Skeletal muscle tissue (tissue), 4 donors: ENCODE results near the gene TEX55. TPM values are rescaled to one million over a fixed set of nuclear protein-coding genes. Genes with fewer than 3 reads are reported as not detected.

Source experiments
- H3K27ac ChIP-seq: one replicate; pipeline ENCODE4 v1.7.0; 2013; ENCODE audit warnings: mild to moderate bottlenecking, low read depth, low read length, inconsistent platforms
- H3K27me3 ChIP-seq, 3 donors: one replicate each; pipeline ENCODE4 v1.7.0; 2013; ENCODE audit warnings: low read length in 3 of 3; ENCODE audit not compliant: control insufficient read depth in 3 of 3, insufficient read depth in 3 of 3
- H3K36me3 ChIP-seq, 3 donors: one replicate each; pipeline ENCODE4 v1.7.0; 2013; ENCODE audit warnings: low read length in 3 of 3; ENCODE audit not compliant: control insufficient read depth in 3 of 3, insufficient read depth in 3 of 3
- H3K4me1 ChIP-seq, 3 donors: one replicate each; pipeline ENCODE4 v1.7.0; 2013; ENCODE audit warnings: low read length in 3 of 3, mild to moderate bottlenecking in 3 of 3; ENCODE audit not compliant: control insufficient read depth in 3 of 3, insufficient read depth in 3 of 3
- H3K4me3 ChIP-seq, 3 donors: one replicate each; pipeline ENCODE4 v1.7.0; 2013; ENCODE audit warnings: low read length in 3 of 3
- H3K9ac ChIP-seq, 3 donors: one replicate each; pipeline ENCODE4 v1.7.0; 2013; ENCODE audit warnings: low read length in 3 of 3, mild to moderate bottlenecking in 3 of 3, moderate library complexity in 2 of 3, low read depth in 1 of 3
- H3K9me3 ChIP-seq, 3 donors: one replicate each; pipeline ENCODE4 v1.7.0; 2013; ENCODE audit warnings: low read length in 3 of 3; ENCODE audit not compliant: control insufficient read depth in 3 of 3
- total RNA-seq: library from RNA; depleted of rRNA; stranded (reverse); fragments of >200 nt; gene quantifications from one replicate; pipeline ENCODE4 v1.2.3, GENCODE V29; 2014
- donor health status: Osteomylitis.

TEX55 gene
- total RNA-seq, 1 donor from 2014 or later, result not detected

DNA sequence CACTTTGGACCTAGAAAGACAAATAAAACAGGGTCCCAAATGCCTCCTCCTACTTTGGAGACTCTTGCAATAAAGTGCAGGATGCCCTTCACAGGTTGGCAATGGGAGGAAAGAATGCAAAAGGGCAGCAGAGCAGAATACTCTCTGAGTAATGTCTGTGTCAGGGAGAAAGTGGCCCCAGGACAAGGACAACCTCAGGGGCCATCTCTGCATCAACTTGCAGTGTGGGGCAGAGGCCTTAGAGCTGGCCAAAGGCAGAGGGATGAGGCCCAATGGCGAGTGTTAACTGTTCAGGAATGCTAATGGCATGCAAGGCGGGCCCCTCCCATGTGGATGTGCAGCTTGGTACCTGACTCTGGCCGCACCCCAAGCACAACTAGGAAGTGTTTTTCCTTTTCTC, 35.8 kb downstream of the TEX55 start:
- Histone ChIP-seq H3K9me3 (no peaks in the 10 kb centered on the region), H3K36me3 (no peaks in the 10 kb centered on the region), H3K27ac (no peak overlapping the region), H3K9ac (no peak overlapping the region), H3K4me1 (no peaks in the 10 kb centered on the region), H3K27me3 (no peaks in the 10 kb centered on the region), H3K4me3 (no peak overlapping the region)

DNA sequence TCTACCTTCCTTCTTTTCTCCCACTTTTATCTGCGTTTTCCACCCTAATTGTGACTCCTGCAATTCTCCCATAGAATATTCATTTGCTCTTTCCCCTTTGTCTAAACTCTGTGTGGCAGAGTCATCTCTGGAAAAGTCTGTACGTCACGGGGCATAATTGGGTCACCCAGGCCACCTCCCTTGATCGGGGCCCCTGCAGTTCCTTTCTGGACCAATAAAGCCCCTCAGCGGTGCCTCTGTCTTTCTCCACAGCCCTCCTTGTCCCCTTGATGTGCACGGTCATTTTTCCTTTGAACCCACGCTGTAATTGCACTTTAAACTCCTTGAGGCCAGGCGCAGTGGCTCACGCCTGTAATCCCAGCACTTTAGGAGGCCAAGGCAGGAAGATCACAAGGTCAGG, 38.1 kb downstream of the TEX55 start:
- Histone ChIP-seq H3K27me3 (no peaks in the 10 kb centered on the region), H3K27ac (no peak overlapping the region), H3K9me3 (no peaks in the 10 kb centered on the region), H3K4me1 (no peaks in the 10 kb centered on the region), H3K9ac (no peak overlapping the region), H3K36me3 (no peaks in the 10 kb centered on the region), H3K4me3 (no peak overlapping the region)

DNA sequence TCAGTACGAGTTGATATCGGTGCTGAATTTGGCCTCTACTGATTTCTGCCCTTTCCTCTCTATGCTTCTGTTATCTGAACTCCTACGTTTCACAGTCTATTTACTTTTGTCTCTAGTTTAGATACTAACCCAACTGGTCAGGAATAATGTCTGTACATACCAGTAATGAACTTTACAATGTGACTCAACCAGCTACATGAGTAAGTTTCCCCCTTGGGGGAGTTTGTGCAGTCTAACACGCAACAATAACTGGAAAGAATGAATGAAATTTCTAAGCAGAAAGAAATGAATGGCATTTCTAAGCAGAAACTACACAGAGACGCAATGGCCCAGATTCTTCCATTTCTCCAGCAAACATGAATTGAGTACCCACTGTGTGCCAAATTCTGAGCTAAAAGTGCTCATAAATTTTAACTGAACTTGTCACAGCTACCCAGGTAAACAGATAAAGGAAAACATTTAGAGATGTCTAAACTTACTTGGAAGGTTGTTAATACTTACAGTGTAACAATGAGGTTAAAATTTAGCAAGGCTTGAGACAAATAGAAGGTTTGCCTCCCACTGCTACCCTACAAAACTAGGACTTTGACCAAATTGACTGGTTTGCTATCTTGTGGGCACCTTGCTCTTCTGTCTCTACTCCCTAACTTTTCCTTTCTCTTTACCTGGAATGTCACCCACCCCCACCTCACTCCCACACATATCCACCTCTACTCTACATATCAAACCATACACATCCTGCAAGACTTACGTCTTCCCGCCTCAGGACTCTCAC, 39.0 kb downstream of the TEX55 start:
- H3K9ac ChIP-seq, result no peak overlapping the region
- no peaks in the 10 kb centered on the region for H3K36me3 ChIP-seq
- no peaks in the 10 kb centered on the region for H3K4me1 ChIP-seq
- H3K9me3 ChIP-seq, result no peaks in the 10 kb centered on the region
- no peaks in the 10 kb centered on the region for H3K27me3 ChIP-seq
- H3K27ac ChIP-seq, result no peak overlapping the region
- H3K4me3 ChIP-seq, result no peak overlapping the region

DNA sequence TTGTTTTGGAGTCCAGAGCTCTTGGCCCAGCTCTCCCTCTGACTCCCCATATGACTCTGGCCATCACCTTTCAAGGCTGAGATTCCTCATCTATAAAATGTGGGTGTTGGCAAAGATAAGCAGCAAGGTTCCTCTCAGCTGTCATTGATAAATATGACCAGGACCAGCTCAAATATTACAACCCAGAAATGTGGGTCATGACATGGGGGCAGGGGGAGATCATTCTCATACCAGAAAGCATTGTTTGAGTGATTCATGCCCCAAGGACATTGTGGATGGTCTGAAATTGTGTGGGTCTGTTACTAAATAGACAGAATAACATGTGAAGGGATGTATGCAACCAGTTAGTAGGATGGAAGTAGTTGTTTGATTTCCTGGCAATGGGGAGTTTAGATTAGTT, 41.3 kb downstream of the TEX55 start:
- Histone ChIP-seq H3K4me1 (no peaks in the 10 kb centered on the region), H3K4me3 (no peak overlapping the region), H3K27me3 (no peaks in the 10 kb centered on the region), H3K27ac (no peak overlapping the region), H3K9ac (no peak overlapping the region), H3K9me3 (no peaks in the 10 kb centered on the region), H3K36me3 (no peaks in the 10 kb centered on the region)

DNA sequence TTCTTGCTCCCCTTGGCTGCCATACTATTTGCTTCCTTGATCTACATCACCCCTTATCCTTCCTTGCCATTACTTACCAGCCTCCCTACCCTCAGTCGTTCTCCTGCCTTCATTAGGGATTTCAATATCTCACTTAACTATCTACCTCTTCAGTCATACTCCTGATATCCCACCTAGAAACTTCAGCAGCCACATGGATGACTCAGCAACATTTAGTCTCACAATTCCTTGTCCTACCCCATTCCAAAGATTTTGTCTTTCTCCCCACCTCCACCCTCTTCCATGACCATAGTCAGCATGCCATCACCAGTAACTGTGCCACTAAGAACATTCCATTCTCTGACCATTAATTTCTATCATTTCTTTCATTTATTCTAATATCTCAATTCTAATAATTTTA, 45.8 kb downstream of the TEX55 start:
- Histone ChIP-seq H3K27me3 (no peaks in the 10 kb centered on the region), H3K9me3 (no peaks in the 10 kb centered on the region), H3K9ac (no peak overlapping the region), H3K4me1 (no peaks in the 10 kb centered on the region), H3K4me3 (no peak overlapping the region), H3K27ac (no peak overlapping the region), H3K36me3 (no peaks in the 10 kb centered on the region)

DNA sequence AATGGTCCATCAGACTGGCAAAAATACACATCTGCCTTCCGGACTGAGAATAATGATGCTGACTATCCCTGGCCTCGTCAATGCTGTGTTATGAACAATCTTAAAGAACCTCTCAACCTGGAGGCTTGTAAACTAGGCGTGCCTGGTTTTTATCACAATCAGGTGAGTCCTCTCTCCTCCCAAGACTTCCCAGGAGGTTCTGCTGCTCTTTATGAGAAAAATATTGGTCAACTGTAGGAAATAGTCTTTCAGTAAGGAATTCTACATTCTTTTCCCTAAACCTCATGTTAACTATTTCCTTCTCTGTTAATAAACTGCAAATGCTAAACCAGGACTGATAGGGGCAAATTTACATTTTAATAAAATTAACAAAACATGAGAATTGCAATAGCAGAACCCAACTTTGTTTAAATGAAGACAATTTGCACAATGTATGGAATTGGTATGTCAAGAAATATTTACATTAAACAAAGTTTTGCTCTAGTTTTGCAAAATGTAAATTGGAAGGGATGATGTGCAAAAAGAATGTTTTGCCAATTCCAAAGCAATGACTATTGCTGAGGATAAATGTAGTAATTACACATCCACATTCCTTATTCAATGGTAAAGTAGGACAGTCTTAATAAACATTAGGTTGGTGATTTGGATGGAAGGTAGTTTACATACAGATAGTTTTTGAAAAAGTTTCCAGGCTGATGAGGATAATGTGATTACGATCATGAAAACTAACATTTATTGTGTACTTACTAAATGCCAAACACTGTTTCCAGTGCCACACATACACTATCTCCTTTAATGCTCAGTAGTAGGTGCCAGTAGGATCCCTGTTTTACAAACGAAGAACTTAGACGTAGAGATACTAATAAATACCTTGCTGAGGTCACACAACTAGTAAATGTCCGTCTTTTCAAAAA, 48.5 kb downstream of the TEX55 start:
- no peaks in the 10 kb centered on the region for H3K27me3 ChIP-seq
- no peaks in the 10 kb centered on the region for H3K4me1 ChIP-seq
- H3K36me3 ChIP-seq, result no peaks in the 10 kb centered on the region
- H3K27ac ChIP-seq, result no peak overlapping the region
- H3K9me3 ChIP-seq, result no peaks in the 10 kb centered on the region
- no peak overlapping the region for H3K4me3 ChIP-seq
- no peak overlapping the region for H3K9ac ChIP-seq

DNA sequence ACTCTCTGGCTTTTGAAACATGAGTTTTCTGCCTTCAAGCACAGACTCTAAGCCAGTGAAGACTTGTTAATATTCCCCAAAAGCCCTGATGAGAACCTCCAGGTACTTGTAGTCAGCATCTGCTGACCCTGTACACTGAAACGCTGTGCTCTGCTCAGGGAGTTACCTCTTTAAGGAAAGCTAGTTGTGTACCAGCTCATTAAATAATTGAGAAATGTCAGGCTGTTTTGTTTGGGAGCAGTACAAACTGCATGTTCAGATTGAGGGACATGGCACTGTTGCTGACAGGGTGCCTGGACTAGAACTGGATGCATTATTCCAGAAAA, 49.1 kb downstream of the TEX55 start:
- no peak overlapping the region for H3K9ac ChIP-seq
- H3K27me3 ChIP-seq, result no peaks in the 10 kb centered on the region
- H3K4me3 ChIP-seq, result no peak overlapping the region
- no peak overlapping the region for H3K27ac ChIP-seq
- no peaks in the 10 kb centered on the region for H3K4me1 ChIP-seq
- H3K36me3 ChIP-seq, result no peaks in the 10 kb centered on the region
- no peaks in the 10 kb centered on the region for H3K9me3 ChIP-seq

DNA sequence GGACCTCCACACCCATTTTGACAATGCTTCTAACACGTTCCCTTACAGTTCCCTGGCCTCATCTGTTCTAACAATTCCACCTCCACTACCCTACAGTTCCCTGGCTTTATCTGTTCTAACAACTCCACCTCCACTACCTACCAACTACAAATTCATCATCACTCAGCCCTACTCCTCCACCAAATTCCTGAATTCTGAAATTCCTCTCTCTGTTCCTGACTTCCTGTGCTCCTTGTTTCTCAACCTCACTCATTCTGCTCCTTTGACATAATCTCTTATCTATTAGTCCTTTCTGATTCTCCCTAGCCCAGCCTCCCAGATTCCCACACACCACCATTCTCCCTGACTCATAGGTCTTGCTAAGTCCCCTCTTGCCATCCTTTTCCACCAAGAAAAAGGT, 49.9 kb downstream of the TEX55 start:
- H3K4me1 ChIP-seq, result no peaks in the 10 kb centered on the region
- H3K9me3 ChIP-seq, result no peaks in the 10 kb centered on the region
- no peaks in the 10 kb centered on the region for H3K27me3 ChIP-seq
- H3K4me3 ChIP-seq, result no peak overlapping the region
- H3K36me3 ChIP-seq, result no peaks in the 10 kb centered on the region
- no peak overlapping the region for H3K9ac ChIP-seq
- H3K27ac ChIP-seq, result no peak overlapping the region
